Left renal pelvis (tissue), 4 donors: ENCODE results near the gene DMBT1. TPM values are rescaled to one million over a fixed set of nuclear protein-coding genes. Genes with fewer than 3 reads are reported as not detected.

Experiments
- DNase-seq, 4 donors: peaks; one replicate each; pipeline ENCODE4 v3.0.0-alpha.2; 2013; ENCODE audit warnings: low read depth in 4 of 4, low spot score in 3 of 4
- polyA plus RNA-seq, 4 donors: library from polyadenylated mRNA; unstranded; fragments of 120-200 nt; gene quantifications; one replicate each; pipeline ENCODE4 v1.2.1, GENCODE V29; 2013; ENCODE audit not compliant: insufficient read length in 4 of 4

DMBT1 gene
- polyA plus RNA-seq, 4 donors: 0.05 to 0.11 (median 0.07) TPM; not detected in 1

DNA sequence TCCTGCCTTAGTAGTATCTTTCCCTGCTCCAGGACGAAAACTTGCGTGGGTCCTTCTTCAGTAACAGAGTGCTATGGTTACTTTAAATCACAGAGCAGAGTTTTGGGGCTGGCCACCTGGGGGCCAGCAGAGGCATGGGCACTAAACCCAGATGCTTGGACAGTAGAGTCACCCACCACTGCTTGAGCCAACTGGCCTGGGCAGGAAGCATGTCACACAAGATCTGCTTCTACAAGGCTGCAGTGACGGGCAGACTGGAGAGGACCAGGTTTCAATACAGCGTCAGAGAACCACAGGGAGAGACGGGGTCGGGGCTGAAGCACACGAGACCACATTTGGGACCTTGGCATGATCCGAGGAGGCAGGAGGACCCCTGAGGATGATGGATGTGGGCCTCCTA is 14.3 kb upstream of the DMBT1 start:
- DNase-seq: no peak

DNA sequence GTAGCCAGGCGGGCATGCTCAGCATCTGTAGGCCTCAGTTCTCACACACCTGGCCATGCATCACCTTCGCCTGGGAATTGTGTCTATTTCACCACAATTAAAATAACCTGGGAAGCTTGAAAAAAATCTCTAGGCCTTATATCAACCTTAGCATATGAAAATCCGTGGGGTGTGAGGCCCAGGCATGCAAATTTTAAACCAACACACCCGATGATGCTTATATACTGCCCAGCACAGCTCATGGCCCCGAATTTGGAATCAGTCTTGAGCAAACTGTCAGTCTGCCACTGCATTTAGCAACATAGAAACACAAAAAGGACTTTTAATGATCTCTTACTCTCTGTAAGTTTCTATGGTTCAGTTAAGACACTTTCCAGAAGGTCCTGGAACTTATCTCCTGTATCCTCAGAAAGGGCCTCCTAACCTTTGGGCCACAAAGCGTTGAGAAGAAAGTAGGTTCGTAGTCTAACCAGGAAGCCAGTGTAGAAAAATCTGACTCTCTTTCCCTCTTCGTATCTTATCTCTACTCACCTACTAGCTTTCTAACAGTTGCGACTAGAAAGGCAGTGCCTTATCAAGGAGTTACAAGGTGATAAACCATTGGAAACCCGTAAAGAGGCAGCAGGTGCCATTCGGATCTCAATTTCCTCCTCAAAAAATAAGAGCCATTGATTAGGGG is 12.0 kb upstream of the DMBT1 start:
- no peak for DNase-seq

DNA sequence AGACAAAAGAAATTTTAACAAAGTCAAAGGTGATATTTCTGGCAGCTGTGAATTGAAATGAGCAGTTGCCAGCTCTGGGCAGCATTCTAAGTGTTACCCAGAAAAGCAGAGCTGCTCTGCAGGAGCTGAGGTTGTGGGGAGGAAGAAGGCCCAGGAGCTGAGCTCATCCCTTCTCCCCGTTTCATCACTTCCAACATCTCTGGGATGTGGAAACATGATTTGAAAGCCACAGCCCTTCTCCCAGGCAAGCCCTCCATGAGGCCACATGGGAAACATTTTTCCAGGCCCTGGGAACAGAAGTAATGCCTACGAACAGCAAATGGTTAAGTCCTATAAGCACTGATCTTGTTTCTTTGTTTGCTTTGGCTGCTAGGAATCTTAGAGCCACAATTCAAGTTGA is 10.9 kb upstream of the DMBT1 start:
- DNase-seq: no peak

DNA sequence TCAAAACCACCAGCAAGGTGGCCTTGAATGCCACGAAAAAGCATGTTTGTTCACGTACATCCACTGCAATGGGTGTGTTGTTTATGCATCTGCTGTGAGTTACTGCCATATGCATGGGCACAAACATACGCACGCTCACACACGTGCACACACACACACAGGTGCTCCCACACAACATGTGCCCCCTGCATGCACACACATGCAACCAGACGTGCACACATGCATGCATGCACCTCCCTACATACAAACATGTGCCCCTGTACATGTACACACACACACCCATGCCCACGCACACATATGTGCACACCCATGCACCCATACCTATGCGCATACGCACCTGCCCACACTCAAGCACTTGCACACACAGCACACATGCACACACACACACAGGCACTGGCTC is 10.1 kb upstream of the DMBT1 start:
- no peak for DNase-seq

DNA sequence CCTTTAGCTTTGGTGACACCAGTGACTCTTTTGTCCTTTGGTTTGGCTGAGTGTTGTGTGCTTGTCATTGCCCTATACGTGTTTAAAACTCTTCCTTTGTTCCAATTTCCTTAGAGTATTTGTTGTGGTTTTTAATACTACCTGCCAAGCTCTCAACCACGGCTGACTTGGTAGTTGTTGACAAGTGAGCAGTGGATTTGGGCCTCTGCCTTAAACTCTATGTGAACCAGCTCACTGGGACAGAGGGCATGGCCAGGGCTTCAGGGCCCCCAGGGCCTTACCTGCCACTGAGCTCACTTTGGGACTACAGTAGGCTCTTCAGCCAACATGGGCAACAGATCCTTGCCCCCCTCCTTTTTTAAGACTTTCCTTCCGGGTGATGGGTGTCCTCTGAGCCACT is 9.6 kb upstream of the DMBT1 start:
- no peak for DNase-seq

DNA sequence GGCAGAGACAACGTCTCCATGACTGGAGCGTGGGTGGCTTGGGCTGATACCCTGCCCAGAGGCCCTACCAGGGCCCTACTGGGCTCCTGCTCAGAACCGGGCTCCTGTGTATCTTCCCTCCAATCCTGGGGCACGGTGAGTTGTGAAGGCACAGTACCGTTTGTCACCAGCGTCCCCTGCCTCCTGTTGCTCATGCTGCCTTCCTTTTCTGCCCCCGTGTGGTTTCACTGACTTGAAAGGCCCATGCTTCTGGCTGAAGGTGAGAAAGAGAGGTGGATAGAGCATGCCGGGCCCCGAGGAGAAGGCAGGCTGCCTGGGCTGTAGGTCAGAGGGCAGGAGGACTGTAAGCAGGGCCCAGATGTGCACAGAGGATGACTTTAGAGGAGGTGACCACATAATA is 9.1 kb upstream of the DMBT1 start:
- no peak for DNase-seq

DNA sequence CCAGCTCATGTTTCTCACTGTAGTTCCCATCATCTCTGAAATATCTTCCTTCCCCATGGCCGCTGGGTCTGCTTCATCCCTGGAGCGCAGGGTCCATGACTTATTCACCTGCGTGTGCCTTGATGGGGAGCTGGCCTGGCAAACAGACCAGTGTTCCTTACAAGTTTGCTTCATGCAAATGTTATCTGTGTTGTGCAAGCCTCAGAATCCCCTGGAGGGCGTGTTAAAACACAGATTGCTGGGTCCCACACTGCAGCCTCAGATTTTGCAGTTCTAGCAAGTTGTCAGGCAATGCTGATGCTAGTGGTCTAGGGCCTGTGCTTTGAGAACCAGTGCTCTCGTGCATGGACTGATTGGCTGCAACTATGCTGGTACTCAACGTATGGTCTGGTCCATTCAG is 7.2 kb upstream of the DMBT1 start:
- DNase-seq: no peak

DNA sequence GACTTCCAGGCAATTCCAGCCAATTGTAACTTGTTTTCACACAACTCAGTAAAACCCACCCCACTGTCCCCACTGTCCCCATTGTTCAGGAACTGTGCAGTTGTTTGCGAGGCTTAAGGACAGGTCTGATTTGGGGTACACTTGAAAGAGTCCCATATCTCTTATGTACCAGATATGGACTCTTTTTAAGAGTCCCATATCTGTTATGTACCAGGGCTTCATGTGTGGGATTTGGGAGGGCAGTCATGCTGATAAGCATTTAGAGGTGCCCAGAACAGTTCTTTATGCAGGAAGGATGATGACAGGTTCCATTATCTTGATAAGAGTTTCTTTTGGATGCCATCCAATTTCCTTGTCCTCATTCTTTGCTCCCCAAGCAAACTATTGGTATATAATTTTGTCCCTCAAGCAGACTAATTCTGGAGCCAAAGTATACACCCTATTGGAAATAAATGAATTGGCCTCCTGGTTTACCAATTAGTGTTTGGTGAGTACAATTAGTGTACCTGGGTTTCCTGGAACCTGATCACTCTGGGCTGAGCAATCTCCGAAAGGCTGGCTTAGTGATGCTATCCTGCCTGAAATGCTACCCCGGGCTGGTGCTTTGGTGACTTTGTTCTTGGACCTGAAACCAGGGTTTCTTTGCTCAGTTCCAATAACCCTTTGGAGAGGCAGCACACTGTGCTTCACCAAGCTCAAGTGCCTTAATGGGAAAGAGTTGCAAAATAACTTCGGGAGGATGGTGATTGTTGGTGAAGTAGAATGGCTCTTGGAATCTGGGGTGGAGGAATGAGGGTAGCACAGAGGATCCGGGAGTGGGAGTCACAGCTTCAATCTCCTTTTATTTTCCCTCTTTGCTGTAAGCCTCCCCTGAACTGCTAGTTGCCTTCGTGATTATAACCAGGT is 6.2 kb upstream of the DMBT1 start:
- no peak for DNase-seq

DNA sequence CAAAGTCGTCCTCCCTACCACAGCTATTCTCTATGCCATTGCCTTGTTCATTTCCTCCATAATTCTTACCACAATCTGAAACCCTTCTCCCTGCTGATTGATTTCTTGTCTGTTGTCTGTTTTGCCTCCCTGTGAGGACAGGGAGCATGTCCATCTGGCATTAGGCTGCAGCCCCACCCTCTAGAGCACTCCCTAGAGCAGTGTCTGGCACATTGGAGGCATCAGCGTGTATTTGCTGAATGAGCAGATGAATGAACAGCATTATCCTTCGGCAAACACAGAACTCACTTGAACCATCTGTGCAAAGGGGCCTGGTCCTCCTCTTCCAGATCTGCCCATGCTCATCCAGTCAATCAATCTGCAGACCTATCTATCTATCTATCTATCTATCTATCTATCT is 5.1 kb upstream of the DMBT1 start:
- DNase-seq: no peak

DNA sequence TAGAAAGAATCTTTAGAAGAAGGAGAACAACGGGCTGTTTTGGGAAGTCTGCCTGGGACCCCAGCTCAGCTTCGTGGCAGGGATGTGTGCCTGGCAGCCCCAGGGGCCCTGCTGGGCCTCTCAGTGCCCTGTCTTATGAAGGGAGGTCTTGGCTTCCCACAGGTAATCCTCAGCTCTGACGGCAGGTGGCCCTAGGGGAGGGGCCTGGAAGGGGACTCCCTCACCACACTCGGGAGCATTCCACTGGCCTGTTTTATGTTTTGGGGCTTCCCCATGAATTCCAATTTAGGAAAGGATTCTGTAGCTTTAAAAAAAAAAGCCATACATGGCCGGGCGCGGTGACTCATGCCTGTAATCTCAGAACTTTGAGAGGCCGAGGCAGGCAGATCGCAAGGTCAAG is 3.0 kb upstream of the DMBT1 start:
- no peak for DNase-seq

DNA sequence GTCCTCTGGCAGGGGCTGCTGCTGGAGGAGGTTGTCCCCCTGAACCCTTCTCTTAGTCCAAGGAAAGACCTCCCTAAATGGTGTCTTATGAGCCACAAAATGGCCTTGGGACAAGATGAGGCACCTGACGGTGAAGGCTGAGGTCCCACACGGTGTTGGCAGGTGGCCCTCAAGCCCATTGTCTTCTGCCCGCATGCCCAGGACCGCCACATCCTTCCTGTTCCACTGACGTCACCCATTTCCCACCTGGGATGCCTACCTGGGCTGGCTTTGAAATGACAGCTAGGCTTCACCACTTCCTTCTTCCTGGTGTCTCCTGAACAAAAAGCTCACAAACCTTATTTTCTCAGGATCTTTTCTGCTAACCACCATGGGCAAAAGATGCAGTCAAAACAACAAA is 2.1 kb upstream of the DMBT1 start:
- no peak for DNase-seq

DNA sequence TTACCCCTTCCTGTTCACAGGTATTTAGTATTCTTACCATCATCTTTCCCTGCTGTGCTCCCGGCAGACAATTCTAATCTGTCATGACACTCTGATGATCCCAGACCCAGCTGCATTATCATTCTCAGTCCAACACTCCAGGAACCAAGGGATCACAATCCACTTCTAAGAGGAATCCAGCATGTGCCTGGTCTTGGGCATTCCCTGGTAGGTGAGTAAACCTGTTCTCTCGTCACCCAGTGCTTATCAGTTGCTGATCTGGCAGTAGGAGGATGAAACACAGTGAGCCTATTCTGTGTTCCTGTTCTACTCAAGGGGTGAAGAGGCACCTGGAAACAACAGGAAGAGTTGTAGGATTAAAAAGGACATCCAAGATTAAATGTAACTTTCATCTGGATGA is 1.3 kb upstream of the DMBT1 start:
- DNase-seq: no peak

DNA sequence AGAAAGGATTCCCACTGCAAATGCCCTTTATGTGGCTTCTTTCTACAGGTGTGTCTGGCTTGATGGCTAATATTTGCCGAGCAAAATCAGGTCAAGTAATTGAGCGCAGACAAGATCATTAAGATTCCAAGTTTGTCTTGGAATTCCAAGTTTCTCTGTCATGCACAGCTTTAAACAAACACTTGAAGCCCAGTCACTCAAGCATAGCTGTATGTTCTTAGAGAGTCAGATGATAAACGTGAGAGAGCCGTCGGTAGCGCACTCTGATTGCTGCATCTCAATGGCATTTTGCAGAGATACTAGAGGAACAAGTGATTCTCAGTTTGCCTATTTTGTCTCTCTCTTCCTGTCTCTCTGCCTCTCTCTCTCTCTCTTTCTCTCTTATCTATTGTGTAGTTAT is 658 bp downstream of the DMBT1 start:
- no peak for DNase-seq

DNA sequence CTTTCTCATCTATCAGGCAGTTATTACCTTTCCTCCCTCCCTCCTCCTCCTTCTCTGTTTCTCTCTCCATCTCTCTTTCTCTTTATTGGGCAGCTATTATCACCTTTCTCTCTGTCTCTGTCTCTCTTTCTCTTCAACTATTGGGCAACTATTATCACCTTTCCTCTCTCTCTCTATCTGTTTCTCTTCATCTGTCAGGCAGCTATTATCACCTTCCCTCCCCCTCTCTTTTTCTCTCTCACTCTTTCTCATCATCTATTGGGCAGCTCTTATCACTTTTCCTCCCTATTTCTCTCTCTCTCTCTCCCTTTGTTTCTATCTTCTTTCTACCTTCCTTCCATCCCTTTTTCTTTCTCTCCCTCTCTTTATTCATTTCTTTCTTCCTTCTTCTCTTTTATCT is 1.2 kb downstream of the DMBT1 start:
- no peak for DNase-seq

DNA sequence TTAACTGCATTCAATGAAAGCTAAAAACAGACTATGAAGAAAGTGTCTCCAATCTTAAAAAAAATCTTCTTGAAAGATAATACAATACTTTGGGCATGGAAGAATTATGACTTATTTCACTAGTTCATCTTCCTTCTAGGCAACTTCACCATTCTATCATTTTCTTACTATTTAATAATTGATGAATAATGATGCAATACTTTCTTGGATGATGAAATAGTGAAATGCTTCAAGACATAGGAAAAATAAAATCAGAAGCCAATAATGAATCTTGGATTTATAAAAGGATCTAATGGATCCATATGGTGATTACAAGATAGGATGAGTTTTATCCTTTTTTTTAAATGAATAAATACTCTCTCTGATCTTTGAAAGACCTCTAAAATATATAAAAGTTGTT is 4.4 kb downstream of the DMBT1 start:
- no peak for DNase-seq

DNA sequence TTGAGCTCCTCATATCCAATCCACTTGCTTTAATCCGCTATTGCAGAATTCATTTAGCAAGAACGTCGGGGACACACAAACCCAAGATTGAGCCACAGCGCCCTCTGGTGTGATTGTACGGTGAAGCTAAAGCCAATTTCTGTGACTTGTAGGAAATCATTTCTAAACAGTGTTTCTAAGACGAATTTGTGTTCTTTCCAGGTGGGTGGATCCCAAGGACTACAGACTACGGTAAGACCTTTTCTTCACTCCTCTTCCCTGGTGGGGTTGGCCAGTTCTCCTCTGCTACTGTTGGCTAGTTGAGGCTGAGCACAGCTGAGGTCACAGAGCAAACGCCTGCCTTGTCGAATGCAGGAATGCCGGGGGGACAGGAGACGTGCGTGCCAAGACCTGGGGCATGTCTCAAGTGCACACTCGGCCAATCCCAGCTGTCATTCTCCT is 5.2 kb downstream of the DMBT1 start:
- DNase-seq: peak; percentile 54 to 73 (median 69)

DNA sequence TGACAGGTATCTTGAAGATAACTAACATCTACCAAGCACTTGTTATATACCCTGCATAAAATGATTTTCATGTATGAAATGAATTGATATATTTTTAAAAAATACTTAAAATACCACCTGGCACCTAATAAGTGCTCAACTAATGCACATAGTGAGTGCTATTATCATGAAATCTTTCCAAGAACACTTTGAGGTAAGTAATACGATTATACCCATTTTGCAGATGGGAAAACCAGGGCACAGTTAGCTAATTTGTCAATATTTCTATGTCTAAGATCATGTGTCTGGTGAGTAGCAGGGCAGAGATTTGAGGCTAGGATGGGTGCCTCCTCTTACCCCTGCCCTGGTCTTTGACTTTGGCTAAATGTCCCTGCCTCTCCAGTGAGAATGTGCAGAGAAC is 6.1 kb downstream of the DMBT1 start:
- no peak for DNase-seq

DNA sequence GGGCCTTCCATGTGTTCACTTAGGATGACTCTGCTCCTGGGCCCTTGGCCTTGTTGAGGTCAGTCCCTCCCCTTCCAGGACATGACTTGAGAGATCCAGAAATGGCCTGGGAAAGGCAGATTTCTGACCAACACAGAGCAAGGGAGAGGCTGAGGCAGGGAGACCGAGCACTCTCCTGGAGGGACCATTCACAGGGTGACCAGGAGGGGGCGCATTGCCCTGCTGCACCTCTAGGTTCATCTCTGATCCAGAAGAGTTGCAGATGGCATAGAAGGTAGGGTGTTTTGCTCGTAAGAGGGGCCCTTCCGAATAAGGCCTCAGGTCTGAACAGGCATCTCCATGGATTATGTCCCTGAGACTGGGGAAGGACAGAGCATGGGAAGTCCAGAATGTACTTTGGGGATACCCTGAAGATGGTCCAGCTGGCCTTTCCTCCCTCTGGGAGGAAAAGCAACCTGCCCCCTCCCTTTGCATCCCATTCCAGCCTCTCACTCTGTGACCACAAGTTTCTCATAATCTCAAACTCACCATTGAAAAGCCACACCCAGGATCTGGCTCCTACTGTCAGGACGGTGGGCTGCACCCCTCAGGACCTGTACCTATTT is 6.6 kb downstream of the DMBT1 start:
- DNase-seq: no peak

DNA sequence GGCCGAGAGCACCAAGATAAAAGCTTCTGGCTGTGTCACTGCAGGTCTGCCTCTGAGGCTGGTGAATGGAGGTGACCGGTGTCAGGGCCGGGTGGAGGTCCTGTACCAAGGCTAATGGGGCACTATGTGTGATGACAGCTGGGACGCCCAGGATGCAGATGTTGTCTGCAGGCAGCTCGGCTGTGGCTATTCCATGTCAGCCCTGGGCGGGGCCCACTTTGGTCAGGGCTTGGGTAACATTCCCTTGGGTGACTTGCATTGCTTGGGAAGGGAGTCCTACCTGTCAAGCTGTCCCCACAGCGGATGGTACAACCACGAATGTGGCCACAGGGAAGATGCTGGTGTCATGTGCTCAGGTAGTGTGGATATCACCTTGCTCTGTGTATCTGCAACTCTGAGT is 8.0 kb downstream of the DMBT1 start:
- DNase-seq: no peak

DNA sequence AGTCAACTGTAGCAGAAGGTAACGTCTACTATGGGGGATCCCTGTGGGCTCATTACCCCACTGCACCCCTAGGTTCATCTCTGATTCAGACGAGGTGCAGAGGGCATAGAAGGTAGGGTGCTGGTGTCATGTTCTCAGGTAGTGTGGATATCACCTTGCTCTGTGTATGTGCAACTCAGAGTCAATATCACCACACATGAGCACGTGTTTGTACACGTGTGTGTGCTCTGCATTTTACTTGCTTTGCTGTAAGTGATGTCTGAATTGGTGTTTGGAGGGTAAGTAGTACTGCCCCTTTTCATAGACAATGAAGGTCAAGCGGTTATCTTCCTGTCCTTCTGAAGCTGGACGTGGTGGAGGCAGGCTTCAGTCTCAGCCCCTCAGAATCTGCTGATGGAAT is 10.4 kb downstream of the DMBT1 start:
- DNase-seq: no peak

DNA sequence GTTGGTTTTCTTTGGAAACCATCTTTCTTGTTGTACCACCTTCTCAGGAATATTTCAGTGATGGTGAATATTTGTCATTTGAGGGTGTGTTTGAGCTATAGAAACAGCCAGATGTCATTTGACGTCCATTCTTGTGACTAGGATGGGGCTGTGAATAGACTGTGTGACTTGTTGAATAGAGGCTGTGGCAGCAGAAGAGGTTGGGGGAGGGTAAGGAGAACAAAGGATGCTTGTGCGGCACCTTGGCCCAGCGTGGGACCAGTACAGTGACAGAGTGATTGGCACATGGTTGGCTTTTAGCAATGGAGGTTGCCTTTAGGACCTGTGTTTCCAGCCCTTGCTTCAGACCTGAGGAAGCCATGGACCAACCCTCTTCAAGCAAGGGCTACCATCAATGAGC is 11.3 kb downstream of the DMBT1 start:
- DNase-seq: no peak

DNA sequence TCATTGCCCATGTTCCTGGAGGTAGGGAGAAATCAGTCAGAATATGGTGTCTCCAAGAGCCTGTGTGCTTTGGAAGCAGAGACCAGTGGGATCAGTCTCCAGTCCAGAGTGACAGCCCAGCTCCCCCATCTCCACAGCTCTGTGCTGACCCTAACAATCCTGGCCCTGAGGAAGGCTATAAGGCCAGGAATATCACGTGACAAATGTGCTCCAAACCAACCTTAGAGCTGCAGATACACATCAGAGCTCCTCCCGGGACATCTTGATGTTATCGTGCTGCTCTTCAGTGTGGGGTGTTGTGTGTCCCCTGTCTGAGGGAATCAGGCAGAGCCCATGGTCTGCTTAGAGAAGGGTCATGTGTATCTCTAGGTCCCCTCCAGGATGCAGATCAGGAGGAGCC is 15.2 kb downstream of the DMBT1 start:
- DNase-seq: no peak
